ENCODE data around the gene PDE9A.

- TF ChIP-seq, protein P1, sequence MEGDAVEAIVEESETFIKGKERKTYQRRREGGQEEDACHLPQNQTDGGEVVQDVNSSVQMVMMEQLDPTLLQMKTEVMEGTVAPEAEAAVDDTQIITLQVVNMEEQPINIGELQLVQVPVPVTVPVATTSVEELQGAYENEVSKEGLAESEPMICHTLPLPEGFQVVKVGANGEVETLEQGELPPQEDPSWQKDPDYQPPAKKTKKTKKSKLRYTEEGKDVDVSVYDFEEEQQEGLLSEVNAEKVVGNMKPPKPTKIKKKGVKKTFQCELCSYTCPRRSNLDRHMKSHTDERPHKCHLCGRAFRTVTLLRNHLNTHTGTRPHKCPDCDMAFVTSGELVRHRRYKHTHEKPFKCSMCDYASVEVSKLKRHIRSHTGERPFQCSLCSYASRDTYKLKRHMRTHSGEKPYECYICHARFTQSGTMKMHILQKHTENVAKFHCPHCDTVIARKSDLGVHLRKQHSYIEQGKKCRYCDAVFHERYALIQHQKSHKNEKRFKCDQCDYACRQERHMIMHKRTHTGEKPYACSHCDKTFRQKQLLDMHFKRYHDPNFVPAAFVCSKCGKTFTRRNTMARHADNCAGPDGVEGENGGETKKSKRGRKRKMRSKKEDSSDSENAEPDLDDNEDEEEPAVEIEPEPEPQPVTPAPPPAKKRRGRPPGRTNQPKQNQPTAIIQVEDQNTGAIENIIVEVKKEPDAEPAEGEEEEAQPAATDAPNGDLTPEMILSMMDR (IDR thresholded peaks at IDR 0.05): no peak
- TF ChIP-seq POLR2A (IDR thresholded peaks at IDR 0.05): no peak
Measured at GRCh38 chr21:42739061-42739931, 85.9 kb downstream of the PDE9A start.
